Neural progenitor cell (in vitro differentiated cells): ENCODE results near the gene AUTS2.

Source experiments
- CTCF ChIP-seq: fragments of 200-600 bp; sonication (generic); IDR thresholded peaks from 2 replicates; pipeline ENCODE4 v1.5.1; 2017; ENCODE audit warnings: antibody characterized with exemption, mild to moderate bottlenecking
- EZH2 ChIP-seq: fragments of 200-600 bp; sonication (generic); IDR thresholded peaks from 2 replicates; pipeline ENCODE4 v1.6.1; 2017; ENCODE audit warnings: antibody characterized with exemption, mild to moderate bottlenecking, moderate library complexity
- EZH2phosphoT487 ChIP-seq: fragments of 200-600 bp; sonication (generic); IDR thresholded peaks from 2 replicates; pipeline ENCODE4 v1.6.1; 2017; ENCODE audit warnings: antibody characterized with exemption

DNA sequence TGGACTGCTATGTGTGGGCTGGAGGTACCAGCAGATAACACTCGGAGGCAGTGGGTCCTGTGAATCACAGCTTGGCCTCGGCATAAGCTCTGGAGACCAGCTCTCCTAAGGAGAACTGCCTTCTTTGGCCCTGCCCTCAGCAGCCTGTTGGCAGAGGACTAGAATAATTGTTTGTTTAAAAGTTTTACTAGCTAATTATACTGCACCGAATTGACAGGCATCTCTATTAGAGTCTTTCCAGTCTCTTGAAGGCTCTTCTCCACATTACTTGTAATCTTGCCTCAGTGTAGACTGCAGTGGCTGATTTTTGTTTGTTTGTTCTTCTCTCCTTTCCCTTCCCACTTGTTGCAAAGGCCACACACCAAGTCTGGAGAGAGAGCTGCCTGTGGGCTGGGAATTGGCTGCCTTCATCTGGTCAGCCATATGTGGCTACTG lies 183.2 kb downstream of the AUTS2 start:
- no peak for TF ChIP-seq EZH2phosphoT487
- no peak for TF ChIP-seq CTCF
- TF ChIP-seq EZH2: no peak
